ENCODE measurements around the gene LCMT1. TPM values are rescaled to one million over a fixed set of nuclear protein-coding genes. Genes with fewer than 3 reads are reported as not detected.
"Not testable (repeated sequence)": the region's sequence is repeated elsewhere in the genome, so short reads cannot be mapped to it uniquely, and the experiment has no call there.

Gene LCMT1
- total and polyA plus RNA-seq, 9 donors: 26.2 to 42.2 (median 39.0) TPM

DNA sequence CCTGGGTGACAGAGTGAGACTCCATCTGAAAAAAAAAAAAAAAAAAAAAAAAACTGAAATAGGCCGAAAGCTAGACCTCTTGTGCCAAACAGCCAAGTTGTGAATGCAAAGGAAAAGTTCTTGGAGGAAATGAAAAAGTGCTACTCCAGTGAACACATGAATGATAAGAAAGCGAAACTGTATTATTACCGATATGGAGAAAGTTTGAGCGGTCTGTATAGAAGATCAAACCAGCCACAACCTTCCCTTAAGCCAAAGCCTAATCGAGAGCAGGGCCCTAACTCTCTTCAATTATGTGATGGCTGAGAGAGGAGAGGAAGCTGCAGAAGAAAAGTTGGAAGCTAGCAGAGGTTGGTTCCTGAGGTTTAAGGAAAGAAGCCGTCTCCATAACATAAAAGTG is 69.7 kb downstream of the LCMT1 start:
- 88% methylated on average over 1 of the region's 6 CpGs for WGBS (ENCODE audit: insufficient coverage)
- not testable (repeated sequence) for H3K4me1 ChIP-seq (ENCODE audit: control insufficient read depth, insufficient read depth, low read length); H3K4me3 ChIP-seq (ENCODE audit: low read length); H3K27me3 ChIP-seq (ENCODE audit: control insufficient read depth, insufficient read depth, low read length); DNase-seq; H3K36me3 ChIP-seq (ENCODE audit: control insufficient read depth, insufficient read depth, low read length); H3K27ac ChIP-seq (ENCODE audit: low read length); H3K9me3 ChIP-seq (replicated peaks; ENCODE audit: control insufficient read depth, low read depth, low read length)

DNA sequence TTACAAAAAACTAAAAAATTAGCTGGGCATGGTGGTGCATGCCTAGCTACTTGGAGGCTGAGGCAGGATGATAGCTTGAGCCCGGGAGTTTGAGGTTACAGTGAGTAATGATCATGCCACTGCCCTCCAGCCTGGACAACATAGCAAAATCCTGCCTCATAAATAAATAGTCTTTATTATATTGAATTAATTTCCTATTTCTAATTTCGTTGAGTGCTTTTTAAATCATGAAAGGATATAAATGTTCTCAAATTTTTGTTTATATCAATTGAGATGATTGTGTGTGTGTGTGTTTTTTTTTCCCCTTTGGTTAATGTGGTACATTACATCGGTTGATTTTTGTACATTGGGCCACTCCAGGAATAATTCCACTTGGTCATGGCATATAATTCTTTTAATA is 73.2 kb downstream of the LCMT1 start:
- no peak overlapping the region for H3K27ac ChIP-seq (ENCODE audit: low read length)
- H3K4me3 ChIP-seq (ENCODE audit: low read length): no peak overlapping the region
- no CpG with 5 or more reads among the region's 3 CpGs for WGBS (ENCODE audit: insufficient coverage)
- no peaks in the 10 kb centered on the region for H3K36me3 ChIP-seq (ENCODE audit: control insufficient read depth, insufficient read depth, low read length)
- no peaks in the 10 kb centered on the region for H3K27me3 ChIP-seq (ENCODE audit: control insufficient read depth, insufficient read depth, low read length)
- DNase-seq: no peak
- no peaks in the 10 kb centered on the region for H3K9me3 ChIP-seq (replicated peaks; ENCODE audit: control insufficient read depth, low read depth, low read length)
- no peaks in the 10 kb centered on the region for H3K4me1 ChIP-seq (ENCODE audit: control insufficient read depth, insufficient read depth, low read length)

DNA sequence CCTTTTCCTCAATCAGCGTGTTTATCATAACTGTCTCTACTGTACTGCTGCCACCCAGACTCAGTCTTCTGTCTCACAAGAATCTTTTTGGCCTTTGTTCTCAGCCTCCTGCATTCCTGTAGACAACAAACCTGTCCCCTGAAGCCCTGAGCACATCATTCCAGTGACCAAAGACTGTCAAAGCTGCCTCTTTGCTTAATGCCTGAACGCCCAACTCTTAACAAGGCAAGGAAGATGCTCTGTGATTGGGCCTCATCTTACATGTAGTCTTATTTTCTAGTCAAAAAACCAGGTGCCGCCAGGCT is 75.9 kb downstream of the LCMT1 start:
- H3K27me3 ChIP-seq (ENCODE audit: control insufficient read depth, insufficient read depth, low read length): no peaks in the 10 kb centered on the region
- WGBS (ENCODE audit: insufficient coverage): 87% methylated on average over 3 of the region's 3 CpGs
- no peaks in the 10 kb centered on the region for H3K36me3 ChIP-seq (ENCODE audit: control insufficient read depth, insufficient read depth, low read length)
- H3K27ac ChIP-seq (ENCODE audit: low read length): no peak overlapping the region
- no peaks in the 10 kb centered on the region for H3K4me1 ChIP-seq (ENCODE audit: control insufficient read depth, insufficient read depth, low read length)
- no peak overlapping the region for H3K4me3 ChIP-seq (ENCODE audit: low read length)
- no peak for DNase-seq
- H3K9me3 ChIP-seq (replicated peaks; ENCODE audit: control insufficient read depth, low read depth, low read length): no peaks in the 10 kb centered on the region

DNA sequence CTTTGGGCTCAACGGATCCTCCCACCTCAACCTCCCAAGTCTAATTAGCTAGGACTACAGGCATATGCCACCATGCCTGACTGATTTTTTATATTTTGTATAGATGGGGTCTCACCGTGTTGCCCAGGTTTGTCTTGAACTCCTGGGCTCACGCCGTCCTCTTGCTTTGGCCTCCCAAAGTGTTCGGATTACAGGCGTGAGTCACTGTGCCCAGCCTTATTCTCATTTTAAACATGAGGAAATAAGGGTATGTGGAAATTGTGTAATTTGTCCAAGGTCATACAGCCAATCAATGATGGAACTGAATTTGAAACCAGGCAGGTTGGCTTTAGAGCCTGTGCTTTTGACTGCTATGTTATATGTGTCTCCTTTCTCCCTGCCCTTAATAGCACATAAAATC is 77.8 kb downstream of the LCMT1 start:
- no peak for DNase-seq
- H3K36me3 ChIP-seq (ENCODE audit: control insufficient read depth, insufficient read depth, low read length): no peaks in the 10 kb centered on the region
- H3K4me3 ChIP-seq (ENCODE audit: low read length): no peak overlapping the region
- H3K27me3 ChIP-seq (ENCODE audit: control insufficient read depth, insufficient read depth, low read length): no peaks in the 10 kb centered on the region
- H3K9me3 ChIP-seq (replicated peaks; ENCODE audit: control insufficient read depth, low read depth, low read length): no peaks in the 10 kb centered on the region
- no peak overlapping the region for H3K27ac ChIP-seq (ENCODE audit: low read length)
- no CpG with 5 or more reads among the region's 6 CpGs for WGBS (ENCODE audit: insufficient coverage)
- H3K4me1 ChIP-seq (ENCODE audit: control insufficient read depth, insufficient read depth, low read length): no peaks in the 10 kb centered on the region

DNA sequence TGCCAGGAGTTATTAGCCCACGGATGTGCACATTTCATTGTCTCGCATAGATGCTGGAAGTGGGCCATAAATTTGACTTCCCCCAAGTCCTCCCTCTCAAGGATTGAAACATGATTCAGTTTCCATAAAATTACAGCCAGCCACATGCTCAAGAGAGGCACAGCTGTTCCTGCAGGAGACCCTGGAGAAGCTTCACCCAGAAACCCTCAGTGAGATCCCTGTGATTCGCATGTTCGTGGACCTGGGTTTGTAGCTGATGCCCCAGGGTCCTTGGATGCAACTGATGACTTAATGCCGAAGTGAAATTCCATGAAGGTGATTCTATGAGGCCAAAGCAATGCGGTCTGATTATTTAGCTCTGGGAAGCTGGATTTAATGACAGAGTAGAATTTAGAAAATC is 80.6 kb downstream of the LCMT1 start:
- no peaks in the 10 kb centered on the region for H3K36me3 ChIP-seq (ENCODE audit: control insufficient read depth, insufficient read depth, low read length)
- peak; percentile 32 for DNase-seq
- no peaks in the 10 kb centered on the region for H3K9me3 ChIP-seq (replicated peaks; ENCODE audit: control insufficient read depth, low read depth, low read length)
- no peak overlapping the region for H3K27ac ChIP-seq (ENCODE audit: low read length)
- no peaks in the 10 kb centered on the region for H3K27me3 ChIP-seq (ENCODE audit: control insufficient read depth, insufficient read depth, low read length)
- no peaks in the 10 kb centered on the region for H3K4me1 ChIP-seq (ENCODE audit: control insufficient read depth, insufficient read depth, low read length)
- no peak overlapping the region for H3K4me3 ChIP-seq (ENCODE audit: low read length)
- 12% methylated on average over 5 of the region's 6 CpGs for WGBS (ENCODE audit: insufficient coverage)

DNA sequence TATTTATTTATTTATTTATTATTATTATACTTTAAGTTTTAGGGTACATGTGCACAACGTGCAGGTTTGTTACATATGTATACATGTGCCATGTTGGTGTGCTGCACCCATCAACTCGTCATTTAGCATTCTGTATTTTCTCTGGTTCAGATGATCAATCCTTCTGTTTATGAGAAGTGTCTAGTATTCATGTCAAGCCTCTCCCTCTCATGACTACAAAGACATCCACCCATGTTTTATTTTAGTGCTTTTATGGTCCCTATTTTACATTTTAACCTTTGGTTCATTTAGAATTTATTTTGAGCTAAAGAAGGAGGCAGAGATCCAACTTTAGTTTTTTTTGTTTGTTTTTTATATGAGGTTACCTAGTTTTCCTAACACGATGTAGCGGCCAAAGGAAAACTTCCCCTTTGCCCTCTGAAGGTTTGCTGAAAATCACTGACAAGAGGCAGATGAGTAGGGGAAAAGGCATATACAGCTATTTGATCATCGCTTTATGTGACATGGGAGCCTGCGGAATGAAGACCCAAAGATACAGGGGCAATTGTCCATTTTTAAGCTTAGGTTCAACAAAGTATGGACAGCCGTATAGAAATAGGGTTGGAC is 82.8 kb downstream of the LCMT1 start:
- no peak for DNase-seq
- Histone ChIP-seq H3K27me3 (ENCODE audit: control insufficient read depth, insufficient read depth, low read length) (no peaks in the 10 kb centered on the region), H3K36me3 (ENCODE audit: control insufficient read depth, insufficient read depth, low read length) (no peaks in the 10 kb centered on the region), H3K9me3 (replicated peaks; ENCODE audit: control insufficient read depth, low read depth, low read length) (no peaks in the 10 kb centered on the region), H3K27ac (ENCODE audit: low read length) (no peak overlapping the region), H3K4me1 (ENCODE audit: control insufficient read depth, insufficient read depth, low read length) (no peaks in the 10 kb centered on the region), H3K4me3 (ENCODE audit: low read length) (no peak overlapping the region)
- 51% methylated on average over 4 of the region's 7 CpGs for WGBS (ENCODE audit: insufficient coverage)

DNA sequence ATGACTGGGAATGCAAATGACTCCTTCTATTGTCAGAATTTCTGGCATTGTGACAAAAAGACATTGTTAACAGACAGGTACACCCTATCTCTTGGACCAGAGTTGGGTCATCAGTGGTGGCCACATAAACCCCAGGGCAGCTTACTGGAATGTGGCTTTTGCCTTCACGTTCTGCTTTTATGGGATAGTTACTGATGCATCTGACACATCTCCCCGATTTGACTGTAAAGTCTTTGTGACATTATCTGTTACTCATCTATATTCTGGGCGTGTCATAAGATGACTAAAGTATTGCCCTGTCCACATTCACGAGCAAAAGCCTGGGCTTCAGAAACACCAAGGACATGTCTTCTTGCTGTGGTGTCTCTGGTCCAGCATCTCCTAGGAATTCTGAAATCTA is 86.5 kb downstream of the LCMT1 start:
- no peak for DNase-seq
- Histone ChIP-seq H3K4me1 (ENCODE audit: control insufficient read depth, insufficient read depth, low read length) (no peaks in the 10 kb centered on the region), H3K9me3 (replicated peaks; ENCODE audit: control insufficient read depth, low read depth, low read length) (no peaks in the 10 kb centered on the region), H3K27ac (ENCODE audit: low read length) (no peak overlapping the region), H3K36me3 (ENCODE audit: control insufficient read depth, insufficient read depth, low read length) (no peaks in the 10 kb centered on the region), H3K4me3 (ENCODE audit: low read length) (no peak overlapping the region), H3K27me3 (ENCODE audit: control insufficient read depth, insufficient read depth, low read length) (no peaks in the 10 kb centered on the region)
- WGBS (ENCODE audit: insufficient coverage): 61% methylated on average over 2 of the region's 4 CpGs

DNA sequence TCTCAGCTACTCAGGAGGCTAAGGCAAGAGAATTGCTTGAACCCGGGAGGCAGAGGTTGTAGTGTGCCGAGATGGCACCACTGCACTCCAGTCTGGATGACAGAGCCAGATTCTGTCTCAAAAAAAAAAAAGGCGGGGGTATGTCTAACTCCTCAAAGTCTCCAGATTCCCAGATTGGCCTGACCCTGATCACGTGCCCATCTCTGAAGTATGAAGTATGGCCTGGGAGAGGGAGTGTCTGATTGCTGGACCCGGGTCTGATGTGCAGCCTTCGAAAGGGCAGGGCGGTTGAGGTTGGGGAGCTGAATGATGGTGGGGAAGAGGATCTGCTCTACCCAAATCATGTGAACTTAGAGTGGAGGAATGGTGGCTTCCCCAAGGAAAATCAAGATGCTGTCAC is 87.9 kb downstream of the LCMT1 start:
- 90% methylated on average over 7 of the region's 7 CpGs for WGBS (ENCODE audit: insufficient coverage)
- H3K36me3 ChIP-seq (ENCODE audit: control insufficient read depth, insufficient read depth, low read length): no peaks in the 10 kb centered on the region

DNA sequence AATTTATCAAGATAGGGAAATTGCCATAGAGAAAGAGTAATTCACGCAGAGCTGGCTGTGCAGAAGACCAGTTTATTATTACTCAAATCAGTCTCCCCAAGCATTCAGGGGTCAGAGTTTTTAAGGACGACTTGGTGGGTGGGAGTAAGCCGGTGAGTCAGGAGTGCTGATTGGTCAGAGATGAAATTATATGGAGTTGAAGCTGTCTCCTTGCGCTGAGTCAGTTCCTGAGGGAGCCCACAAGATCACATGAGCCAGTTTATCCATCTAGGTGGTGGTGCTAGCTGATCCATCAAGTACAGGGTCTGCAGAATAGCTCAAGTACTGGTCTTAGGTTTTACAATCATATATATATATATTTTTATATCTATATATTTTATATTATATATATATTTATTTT is 99.2 kb downstream of the LCMT1 start:
- Histone ChIP-seq H3K4me1 (ENCODE audit: control insufficient read depth, insufficient read depth, low read length) (no peaks in the 10 kb centered on the region), H3K27me3 (ENCODE audit: control insufficient read depth, insufficient read depth, low read length) (no peaks in the 10 kb centered on the region), H3K9me3 (replicated peaks; ENCODE audit: control insufficient read depth, low read depth, low read length) (no peaks in the 10 kb centered on the region), H3K36me3 (ENCODE audit: control insufficient read depth, insufficient read depth, low read length) (no peaks in the 10 kb centered on the region), H3K27ac (ENCODE audit: low read length) (no peak overlapping the region), H3K4me3 (ENCODE audit: low read length) (no peak overlapping the region)
- no CpG with 5 or more reads among the region's 4 CpGs for WGBS (ENCODE audit: insufficient coverage)
- no peak for DNase-seq

More for the DNA sequence above, 87.9 kb downstream of the LCMT1 start:
- H3K4me1 ChIP-seq (ENCODE audit: control insufficient read depth, insufficient read depth, low read length): no peaks in the 10 kb centered on the region
- H3K4me3 ChIP-seq (ENCODE audit: low read length): no peak overlapping the region
- no peaks in the 10 kb centered on the region for H3K27me3 ChIP-seq (ENCODE audit: control insufficient read depth, insufficient read depth, low read length)
- H3K27ac ChIP-seq (ENCODE audit: low read length): no peak overlapping the region
- H3K9me3 ChIP-seq (replicated peaks; ENCODE audit: control insufficient read depth, low read depth, low read length): no peaks in the 10 kb centered on the region
- no peak for DNase-seq

DNA sequence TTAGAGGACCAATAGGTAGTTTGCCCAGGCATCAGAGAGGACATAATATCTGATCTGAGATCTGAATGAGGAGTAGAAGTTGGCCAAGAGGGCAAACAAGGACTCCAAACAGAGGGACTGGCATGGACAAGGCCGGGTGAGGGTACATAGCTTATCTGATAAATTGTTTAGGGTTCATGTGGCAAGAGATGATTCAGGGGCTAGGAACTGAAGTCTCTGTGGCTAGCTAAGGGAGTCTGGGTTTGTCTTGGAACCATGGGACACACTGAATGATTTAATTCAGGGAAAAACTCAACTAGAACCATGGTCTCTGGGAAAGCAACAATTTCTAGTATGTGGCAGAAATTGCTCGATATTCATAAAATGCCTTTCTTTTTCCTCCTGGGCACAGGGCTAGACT is 101.1 kb downstream of the LCMT1 start:
- no peaks in the 10 kb centered on the region for H3K9me3 ChIP-seq (replicated peaks; ENCODE audit: control insufficient read depth, low read depth, low read length)
- no peaks in the 10 kb centered on the region for H3K36me3 ChIP-seq (ENCODE audit: control insufficient read depth, insufficient read depth, low read length)
- no peak for DNase-seq
- H3K27me3 ChIP-seq (ENCODE audit: control insufficient read depth, insufficient read depth, low read length): peaks cover 2% of the 10 kb centered on the region
- no peak overlapping the region for H3K4me3 ChIP-seq (ENCODE audit: low read length)
- H3K27ac ChIP-seq (ENCODE audit: low read length): no peak overlapping the region
- H3K4me1 ChIP-seq (ENCODE audit: control insufficient read depth, insufficient read depth, low read length): no peaks in the 10 kb centered on the region
- WGBS (ENCODE audit: insufficient coverage): 78% methylated on average over 1 of the region's 2 CpGs

DNA sequence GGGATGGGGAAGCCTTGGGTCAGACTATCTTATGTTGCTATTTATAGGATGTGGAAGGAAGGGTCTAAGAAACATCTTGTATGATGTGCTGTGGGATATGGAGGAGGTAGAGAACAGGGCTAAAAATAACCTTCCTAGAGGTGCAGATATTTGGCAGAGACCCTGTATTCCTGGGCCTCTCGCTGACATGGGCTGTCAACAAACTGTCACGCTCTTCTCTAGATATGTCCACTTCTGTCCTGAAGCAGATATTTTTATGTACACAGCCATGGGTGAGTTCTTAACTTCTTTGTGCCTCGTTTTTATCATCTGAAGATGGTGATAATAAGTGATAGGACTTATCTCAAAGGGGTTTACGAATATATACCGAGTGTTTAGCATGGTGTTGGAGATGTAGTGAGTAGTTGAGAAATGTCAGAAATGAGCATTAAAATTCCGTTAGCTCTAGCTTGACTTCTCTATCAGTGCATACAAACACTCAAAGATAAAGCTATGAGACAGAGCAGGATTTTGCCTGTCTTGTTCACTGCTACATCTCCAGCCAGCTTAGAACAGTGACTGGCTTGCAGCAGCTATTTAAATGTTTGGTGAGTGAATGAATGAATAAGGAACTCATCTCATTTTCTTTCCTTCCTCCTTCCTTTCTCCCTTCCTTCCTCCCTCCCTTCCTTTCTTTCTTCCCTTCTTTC is 102.3 kb downstream of the LCMT1 start:
- Histone ChIP-seq H3K27me3 (ENCODE audit: control insufficient read depth, insufficient read depth, low read length) (peaks cover 2% of the 10 kb centered on the region), H3K36me3 (ENCODE audit: control insufficient read depth, insufficient read depth, low read length) (no peaks in the 10 kb centered on the region), H3K27ac (ENCODE audit: low read length) (no peak overlapping the region), H3K9me3 (replicated peaks; ENCODE audit: control insufficient read depth, low read depth, low read length) (no peaks in the 10 kb centered on the region), H3K4me3 (ENCODE audit: low read length) (no peak overlapping the region), H3K4me1 (ENCODE audit: control insufficient read depth, insufficient read depth, low read length) (no peaks in the 10 kb centered on the region)
- DNase-seq: no peak
- WGBS (ENCODE audit: insufficient coverage): 60% methylated on average over 1 of the region's 6 CpGs

Measured in muscle of leg (tissue), 11 donors.